Caco-2 (cell line): ENCODE results near the gene CRYBB2. TPM values are rescaled to one million over a fixed set of nuclear protein-coding genes. Genes with fewer than 3 reads are reported as not detected.
"Not testable (repeated sequence)": the region's sequence is repeated elsewhere in the genome, so short reads cannot be mapped to it uniquely, and the experiment has no call there.

ENCODE experiments used
- BruUV-seq: library from RNA; stranded (reverse); fragments of 400-500 nt; replicated peaks from 2 replicates; lab custom pipeline; 2021; lab: Mats Ljungman, UMichigan
- CTCF ChIA-PET: fragments of 300-600 bp; sonication (Branson Sonifier 250); formaldehyde crosslinking; loops from one replicate; lab custom pipeline; 2022; ENCODE audit warnings: antibody characterized with exemption; lab: Charles Lee
- POLR2A ChIA-PET: fragments of 300-600 bp; sonication (Branson Sonifier 250); formaldehyde crosslinking; loops from one replicate; lab custom pipeline; 2022; ENCODE audit warnings: antibody characterized with exemption; lab: Charles Lee
- DNase-seq, 2 experiments: peaks; one replicate each; pipeline versions ENCODE4 v3.0.0 to v3.0.0-alpha.2; 2020 to 2022
- H3K27me3 ChIP-seq: replicated peaks from 2 replicates; pipeline ENCODE4 v1.6.0; 2011; ENCODE audit warnings: low read length; ENCODE audit not compliant: control insufficient read depth, insufficient read depth
- H3K36me3 ChIP-seq: 2 replicates; pipeline ENCODE4 v1.5.1; 2011; ENCODE audit warnings: low read length; ENCODE audit not compliant: control insufficient read depth, insufficient read depth
- H3K4me1 ChIP-seq: fragments of 250-450 bp; sonication (Bioruptor Pico); 2 replicates; pipeline ENCODE4 v1.5.1; 2020; ENCODE audit warnings: mild to moderate bottlenecking
- H3K4me3 ChIP-seq: 2 replicates; pipeline ENCODE4 v1.5.1; 2011; ENCODE audit warnings: low read depth, mild to moderate bottlenecking, control low read depth, low read length
- H3K9me3 ChIP-seq: fragments of 250-450 bp; sonication (Bioruptor Pico); 2 replicates; pipeline ENCODE4 v1.5.1; 2020; ENCODE audit warnings: mild to moderate bottlenecking, moderate library complexity
- H3K27ac Mint-ChIP-seq: one replicate; pipeline ENCODE4 v1.8.0; 2022; ENCODE audit warnings: mixed read lengths; ENCODE audit not compliant: unreplicated experiment
- H3K27me3 Mint-ChIP-seq: one replicate; pipeline ENCODE4 v1.8.0; 2022; ENCODE audit warnings: mixed read lengths; ENCODE audit not compliant: insufficient read depth, unreplicated experiment
- H3K36me3 Mint-ChIP-seq: one replicate; pipeline ENCODE4 v1.8.0; 2022; ENCODE audit warnings: mild to moderate bottlenecking, mixed read lengths; ENCODE audit not compliant: insufficient read depth, unreplicated experiment
- H3K4me1 Mint-ChIP-seq: one replicate; pipeline ENCODE4 v1.8.0; 2022; ENCODE audit warnings: low read depth, mixed read lengths; ENCODE audit not compliant: unreplicated experiment
- H3K4me3 Mint-ChIP-seq: one replicate; pipeline ENCODE4 v1.8.0; 2022; ENCODE audit warnings: mild to moderate bottlenecking, moderate library complexity, mixed read lengths; ENCODE audit not compliant: unreplicated experiment
- H3K9me3 Mint-ChIP-seq: one replicate; pipeline ENCODE4 v1.8.0; 2022; ENCODE audit warnings: mixed read lengths; ENCODE audit not compliant: unreplicated experiment
- intact Hi-C: fragments of 100-400 bp; cut with micrococcal nuclease; formaldehyde crosslinking; loops from one replicate; pipeline ENCODE4 v1.10.0; 2022; ENCODE audit not compliant: unreplicated experiment
- total RNA-seq: library from RNA; stranded (reverse); gene quantifications from 2 replicates; pipeline ENCODE4 v1.2.3, GENCODE V29; 2022
- TF ChIP-seq, protein P1 (sequence below), 2 experiments: fragments of 200-600 bp in 1 of 2; IDR thresholded peaks; 1 replicate in 1 of 2; 2 replicates in 1 of 2; pipeline versions ENCODE4 v1.5.1 to v1.8.0; 2011 to 2022; ENCODE audit warnings: antibody characterized with exemption in 1 of 2, control low read depth in 1 of 2, inconsistent platforms in 1 of 2, low read depth in 1 of 2, low read length in 1 of 2, mild to moderate bottlenecking in 1 of 2, moderate library complexity in 1 of 2; ENCODE audit not compliant: insufficient read depth in 1 of 2, severe bottlenecking in 1 of 2, unreplicated experiment in 1 of 2

Gene CRYBB2
- total RNA-seq, 1 experiment from 2014 or later = not detected

DNA sequence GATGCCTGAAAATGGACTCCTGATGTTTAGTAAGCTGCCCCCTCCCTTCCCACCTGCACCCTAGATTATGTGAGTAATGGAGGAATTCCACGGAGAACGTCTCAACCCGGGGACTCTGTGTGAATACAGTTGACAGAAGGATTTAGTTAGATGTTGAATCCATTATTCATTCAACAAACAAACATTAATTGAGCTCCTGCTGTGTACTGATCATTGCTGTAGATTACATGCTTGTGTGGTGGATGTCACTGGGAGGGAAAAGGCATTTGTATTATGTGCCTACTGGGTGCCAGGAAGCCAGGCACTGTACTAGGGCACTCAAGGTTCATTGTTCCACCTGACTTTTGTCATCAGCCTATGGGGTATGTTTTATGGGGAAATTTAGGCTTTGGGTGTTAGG is 42.6 kb upstream of the CRYBB2 start:
- Histone ChIP-seq H3K4me1 (no peaks in the 10 kb centered on the region), H3K27me3 (no peaks in the 10 kb centered on the region), H3K4me3 (no peak overlapping the region), H3K9me3 (no peaks in the 10 kb centered on the region), H3K36me3 (no peaks in the 10 kb centered on the region)
- no TSS peak for BruUV-seq
- no peak for DNase-seq
- Mint-ChIP-seq H3K9me3 (no peaks in the 10 kb centered on the region), H3K4me3 (no peak overlapping the region), H3K27ac (no peak overlapping the region), H3K27me3 (no peaks in the 10 kb centered on the region), H3K36me3 (peaks cover 23% of the 10 kb centered on the region), H3K4me1 (no peaks in the 10 kb centered on the region)
- CTCF ChIA-PET = no interaction called here
- intact Hi-C loops = no loop called here
- POLR2A ChIA-PET = interaction anchor here (0.5 kb wide), 1 partner anchor 98 kb away, joined by 4 read pairs; no protein-coding TSS in a partner anchor
- TF ChIP-seq, protein P1, sequence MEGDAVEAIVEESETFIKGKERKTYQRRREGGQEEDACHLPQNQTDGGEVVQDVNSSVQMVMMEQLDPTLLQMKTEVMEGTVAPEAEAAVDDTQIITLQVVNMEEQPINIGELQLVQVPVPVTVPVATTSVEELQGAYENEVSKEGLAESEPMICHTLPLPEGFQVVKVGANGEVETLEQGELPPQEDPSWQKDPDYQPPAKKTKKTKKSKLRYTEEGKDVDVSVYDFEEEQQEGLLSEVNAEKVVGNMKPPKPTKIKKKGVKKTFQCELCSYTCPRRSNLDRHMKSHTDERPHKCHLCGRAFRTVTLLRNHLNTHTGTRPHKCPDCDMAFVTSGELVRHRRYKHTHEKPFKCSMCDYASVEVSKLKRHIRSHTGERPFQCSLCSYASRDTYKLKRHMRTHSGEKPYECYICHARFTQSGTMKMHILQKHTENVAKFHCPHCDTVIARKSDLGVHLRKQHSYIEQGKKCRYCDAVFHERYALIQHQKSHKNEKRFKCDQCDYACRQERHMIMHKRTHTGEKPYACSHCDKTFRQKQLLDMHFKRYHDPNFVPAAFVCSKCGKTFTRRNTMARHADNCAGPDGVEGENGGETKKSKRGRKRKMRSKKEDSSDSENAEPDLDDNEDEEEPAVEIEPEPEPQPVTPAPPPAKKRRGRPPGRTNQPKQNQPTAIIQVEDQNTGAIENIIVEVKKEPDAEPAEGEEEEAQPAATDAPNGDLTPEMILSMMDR (IDR thresholded peaks at IDR 0.05; ENCODE audit: insufficient read depth in 1 of 2, low read depth in 1 of 2, low read length in 1 of 2, severe bottlenecking in 1 of 2, unreplicated experiment in 1 of 2) = no peak

DNA sequence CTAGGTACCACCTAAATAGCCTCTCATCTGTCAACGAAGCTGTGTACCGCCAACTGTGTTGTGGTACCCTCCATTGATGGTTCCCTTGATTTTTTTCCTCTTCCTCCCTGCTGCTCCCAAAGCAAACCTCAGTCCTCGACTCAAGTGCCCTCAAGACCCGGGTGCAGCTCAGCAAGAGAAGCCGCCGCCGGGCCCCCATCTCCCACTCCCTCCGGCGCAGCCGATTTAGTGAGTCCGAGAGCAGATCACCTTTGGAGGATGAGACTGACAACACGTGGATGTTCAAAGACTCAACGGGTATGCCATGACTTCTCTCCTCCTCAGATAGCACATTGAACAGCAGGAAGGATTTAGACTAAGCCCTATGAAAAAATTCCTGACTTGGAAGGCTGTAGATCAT is 42.2 kb upstream of the CRYBB2 start:
- peaks cover 23% of the 10 kb centered on the region for H3K36me3 Mint-ChIP-seq
- no peak overlapping the region for H3K27ac Mint-ChIP-seq
- H3K36me3 ChIP-seq = no peaks in the 10 kb centered on the region
- no peaks in the 10 kb centered on the region for H3K27me3 Mint-ChIP-seq
- no peaks in the 10 kb centered on the region for H3K4me1 Mint-ChIP-seq
- ChIA-PET CTCF (no interaction called here), POLR2A (no interaction called here)
- no peaks in the 10 kb centered on the region for H3K9me3 ChIP-seq
- no peaks in the 10 kb centered on the region for H3K9me3 Mint-ChIP-seq
- TF ChIP-seq, protein P1 (IDR thresholded peaks at IDR 0.05; ENCODE audit: insufficient read depth in 1 of 2, low read depth in 1 of 2, low read length in 1 of 2, severe bottlenecking in 1 of 2, unreplicated experiment in 1 of 2) = no peak
- no peak overlapping the region for H3K4me3 Mint-ChIP-seq
- H3K4me3 ChIP-seq = no peak overlapping the region
- no peaks in the 10 kb centered on the region for H3K27me3 ChIP-seq
- no peaks in the 10 kb centered on the region for H3K4me1 ChIP-seq
- intact Hi-C loops = no loop called here
- no peak for DNase-seq
- BruUV-seq = no TSS peak

- BruUV-seq = no TSS peak
- TF ChIP-seq, protein P1 (IDR thresholded peaks at IDR 0.05; ENCODE audit: insufficient read depth in 1 of 2, low read depth in 1 of 2, low read length in 1 of 2, severe bottlenecking in 1 of 2, unreplicated experiment in 1 of 2) = no peak
- no peak overlapping the region for H3K4me3 ChIP-seq
- H3K4me1 ChIP-seq = no peaks in the 10 kb centered on the region
- no peaks in the 10 kb centered on the region for H3K9me3 ChIP-seq
- no peaks in the 10 kb centered on the region; the same call in 1 of the 2 replicates for H3K36me3 ChIP-seq
- ChIA-PET CTCF (no interaction called here), POLR2A (no interaction called here)
- H3K4me3 Mint-ChIP-seq = no peak overlapping the region
- intact Hi-C loops = no loop called here
- H3K36me3 Mint-ChIP-seq = peaks cover 26% of the 10 kb centered on the region
- H3K4me1 Mint-ChIP-seq = no peaks in the 10 kb centered on the region
- H3K27me3 Mint-ChIP-seq = no peaks in the 10 kb centered on the region
- H3K9me3 Mint-ChIP-seq = no peaks in the 10 kb centered on the region
- no peak for DNase-seq
- no peaks in the 10 kb centered on the region for H3K27me3 ChIP-seq
- no peak overlapping the region for H3K27ac Mint-ChIP-seq
Measured at GRCh38 chr22:25177895-25178294, 41.5 kb upstream of the CRYBB2 start.

GRCh38 chr22:25178348-25178747 is 41.1 kb upstream of the CRYBB2 start:
- H3K4me1 ChIP-seq, H3K4me1 Mint-ChIP-seq, H3K27me3 Mint-ChIP-seq, H3K9me3 Mint-ChIP-seq, H3K9me3 ChIP-seq, BruUV-seq, H3K27me3 ChIP-seq, POLR2A ChIA-PET, H3K36me3 ChIP-seq, H3K4me3 ChIP-seq, H3K4me3 Mint-ChIP-seq, H3K27ac Mint-ChIP-seq, CTCF ChIA-PET, intact Hi-C loops: not testable (repeated sequence)
- DNase-seq = peak in 1 of 2 experiments; percentile 10
- H3K36me3 Mint-ChIP-seq = peaks cover 28% of the 10 kb centered on the region

DNA sequence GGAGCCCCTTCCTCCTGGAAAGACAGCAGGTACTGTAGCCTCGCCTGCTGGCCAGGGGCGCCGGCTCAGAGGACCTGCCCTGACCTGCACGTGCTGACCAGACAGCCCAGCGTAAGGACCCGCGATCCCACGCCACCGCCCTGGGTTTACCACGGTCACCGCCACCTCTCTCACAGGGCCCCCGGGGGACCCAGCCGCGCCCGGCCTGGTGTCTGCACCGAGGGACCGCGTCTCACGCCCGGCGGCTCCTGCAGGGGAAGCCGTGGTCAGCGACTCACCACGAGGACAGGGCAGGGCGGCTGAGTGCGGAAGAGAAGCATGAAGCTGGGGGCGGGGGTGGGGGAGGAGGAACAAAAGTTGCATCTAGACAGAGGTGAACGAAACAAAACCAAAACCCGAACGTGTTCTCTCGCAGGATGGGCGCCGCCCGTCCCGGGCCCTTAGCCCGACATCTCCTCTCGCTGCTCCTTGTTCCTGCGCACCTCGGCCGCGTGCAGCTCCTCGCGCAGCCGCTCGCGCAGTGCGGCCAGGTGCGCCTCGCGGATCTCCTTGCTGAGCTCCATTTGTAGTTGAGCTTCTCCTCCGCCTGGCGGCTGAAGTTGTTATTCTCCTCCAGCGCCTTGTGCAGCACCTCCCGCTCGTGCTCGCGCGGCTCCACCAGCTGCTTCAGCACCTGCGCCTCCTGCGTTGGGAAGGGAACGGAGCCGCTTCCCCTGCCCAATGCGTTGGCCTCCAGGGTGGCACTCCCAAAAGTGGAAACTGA is 40.4 kb upstream of the CRYBB2 start:
- H3K27ac Mint-ChIP-seq, H3K36me3 ChIP-seq, H3K4me3 ChIP-seq, H3K27me3 ChIP-seq, intact Hi-C loops, H3K9me3 ChIP-seq, H3K4me1 Mint-ChIP-seq, H3K27me3 Mint-ChIP-seq, POLR2A ChIA-PET, H3K4me1 ChIP-seq, H3K9me3 Mint-ChIP-seq, DNase-seq, H3K4me3 Mint-ChIP-seq, BruUV-seq, CTCF ChIA-PET: not testable (repeated sequence)
- peaks cover 28% of the 10 kb centered on the region for H3K36me3 Mint-ChIP-seq
